Gastrocnemius medialis (tissue), 4 donors: Measurements from ENCODE around the gene B3GNT7.
"Not testable (repeated sequence)": the region's sequence is repeated elsewhere in the genome, so short reads cannot be mapped to it uniquely, and the experiment has no call there.

Experiments
- CTCF ChIP-seq, 5 experiments: fragments of 450-650 bp in 3 of 5; fragments of 200-600 bp in 2 of 5; sonication (generic) in 2 of 5; IDR thresholded peaks in 4 of 5; conservative IDR thresholded peaks in 1 of 5; 1 replicate in 4 of 5; 2 replicates in 1 of 5; pipeline ENCODE4 v1.5.1; 2016 to 2019; ENCODE audit warnings: antibody characterized with exemption in 5 of 5, mild to moderate bottlenecking in 3 of 5, moderate library complexity in 3 of 5
- POLR2A ChIP-seq, 2 donors: fragments of 450-650 bp; IDR thresholded peaks; one replicate each; pipeline ENCODE4 v1.6.1; 2017; ENCODE audit warnings: antibody characterized with exemption in 2 of 2, mild to moderate bottlenecking in 2 of 2, moderate library complexity in 2 of 2

DNA sequence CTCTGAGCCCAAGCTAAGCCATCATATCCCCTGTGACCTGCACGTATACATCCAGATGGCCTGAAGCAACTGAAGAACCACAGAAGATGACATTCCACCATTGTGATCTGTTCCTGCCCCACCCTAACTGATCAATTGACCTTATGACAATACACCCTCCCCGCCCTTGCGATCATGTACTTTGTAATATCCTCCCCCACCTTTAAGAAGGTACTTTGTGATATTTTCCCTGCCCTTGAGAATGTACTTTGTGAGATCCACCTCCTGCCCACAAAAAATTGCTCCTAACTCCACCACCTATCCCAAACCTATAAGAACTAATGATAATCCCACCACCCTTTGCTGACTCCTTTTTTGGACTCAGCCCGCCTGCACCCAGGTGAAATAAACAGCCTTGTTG, 34.9 kb downstream of the B3GNT7 start:
- TF ChIP-seq CTCF (IDR thresholded peaks at IDR 0.05 in 4 of 5, conservative IDR thresholded peaks at IDR 0.05 in 1 of 5); POLR2A (IDR thresholded peaks at IDR 0.05): not testable (repeated sequence)
